Fibroblast of villous mesenchyme (primary cell): ENCODE results near the gene DUSP22. TPM values are rescaled to one million over a fixed set of nuclear protein-coding genes. Genes with fewer than 3 reads are reported as not detected.
A peak's percentile ranks its signal among the peaks of the same experiment; 100 is the strongest.
"Not testable (repeated sequence)": the region's sequence is repeated elsewhere in the genome, so short reads cannot be mapped to it uniquely, and the experiment has no call there.

ENCODE experiments used
- DNase-seq: peaks from one replicate; pipeline ENCODE4 v3.0.0-alpha.2; 2010; ENCODE audit warnings: low read depth
- H3K4me3 ChIP-seq: 2 replicates; pipeline ENCODE4 v1.5.1; 2011; ENCODE audit warnings: low read depth, mild to moderate bottlenecking, low read length
- total RNA-seq: library from RNA; depleted of rRNA; stranded (reverse); fragments of >200 nt; gene quantifications from 2 replicates; pipeline ENCODE4 v1.2.3, GENCODE V29; 2012
- TF ChIP-seq, protein P1 (sequence below): IDR thresholded peaks from 2 replicates; pipeline ENCODE4 v1.5.1; 2012; ENCODE audit warnings: low read depth, mild to moderate bottlenecking, low read length; ENCODE audit not compliant: insufficient read depth

The DUSP22 gene
- total RNA-seq, 1 donor = 14.7 TPM

GRCh38 chr6:372336-372911 lies 80.1 kb downstream of the DUSP22 start:
- TF ChIP-seq, protein P1, sequence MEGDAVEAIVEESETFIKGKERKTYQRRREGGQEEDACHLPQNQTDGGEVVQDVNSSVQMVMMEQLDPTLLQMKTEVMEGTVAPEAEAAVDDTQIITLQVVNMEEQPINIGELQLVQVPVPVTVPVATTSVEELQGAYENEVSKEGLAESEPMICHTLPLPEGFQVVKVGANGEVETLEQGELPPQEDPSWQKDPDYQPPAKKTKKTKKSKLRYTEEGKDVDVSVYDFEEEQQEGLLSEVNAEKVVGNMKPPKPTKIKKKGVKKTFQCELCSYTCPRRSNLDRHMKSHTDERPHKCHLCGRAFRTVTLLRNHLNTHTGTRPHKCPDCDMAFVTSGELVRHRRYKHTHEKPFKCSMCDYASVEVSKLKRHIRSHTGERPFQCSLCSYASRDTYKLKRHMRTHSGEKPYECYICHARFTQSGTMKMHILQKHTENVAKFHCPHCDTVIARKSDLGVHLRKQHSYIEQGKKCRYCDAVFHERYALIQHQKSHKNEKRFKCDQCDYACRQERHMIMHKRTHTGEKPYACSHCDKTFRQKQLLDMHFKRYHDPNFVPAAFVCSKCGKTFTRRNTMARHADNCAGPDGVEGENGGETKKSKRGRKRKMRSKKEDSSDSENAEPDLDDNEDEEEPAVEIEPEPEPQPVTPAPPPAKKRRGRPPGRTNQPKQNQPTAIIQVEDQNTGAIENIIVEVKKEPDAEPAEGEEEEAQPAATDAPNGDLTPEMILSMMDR = no peak
- no peak overlapping the region for H3K4me3 ChIP-seq
- DNase-seq = no peak

DNA sequence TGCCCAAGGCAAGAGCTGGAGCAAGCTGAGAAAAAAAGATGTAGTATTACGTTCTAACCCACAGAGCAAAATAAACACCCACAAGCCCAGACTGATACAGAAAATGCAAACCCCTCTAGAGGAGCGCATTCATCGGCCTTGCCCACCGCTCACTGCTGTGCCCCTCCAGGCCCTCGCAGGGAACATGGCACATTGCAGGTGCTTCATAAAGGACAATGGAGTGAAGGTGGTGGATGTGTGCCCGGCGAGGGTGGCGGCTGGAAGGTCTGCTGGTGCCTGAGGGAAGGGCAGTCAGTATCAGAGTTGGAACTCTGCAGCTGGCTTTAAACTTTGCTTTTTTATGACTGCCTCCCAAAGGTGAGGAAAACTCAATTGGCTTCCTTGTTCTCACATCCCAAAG lies 80.7 kb downstream of the DUSP22 start:
- DNase-seq = no peak
- H3K4me3 ChIP-seq = no peak overlapping the region
- TF ChIP-seq, protein P1 = no peak

DNA sequence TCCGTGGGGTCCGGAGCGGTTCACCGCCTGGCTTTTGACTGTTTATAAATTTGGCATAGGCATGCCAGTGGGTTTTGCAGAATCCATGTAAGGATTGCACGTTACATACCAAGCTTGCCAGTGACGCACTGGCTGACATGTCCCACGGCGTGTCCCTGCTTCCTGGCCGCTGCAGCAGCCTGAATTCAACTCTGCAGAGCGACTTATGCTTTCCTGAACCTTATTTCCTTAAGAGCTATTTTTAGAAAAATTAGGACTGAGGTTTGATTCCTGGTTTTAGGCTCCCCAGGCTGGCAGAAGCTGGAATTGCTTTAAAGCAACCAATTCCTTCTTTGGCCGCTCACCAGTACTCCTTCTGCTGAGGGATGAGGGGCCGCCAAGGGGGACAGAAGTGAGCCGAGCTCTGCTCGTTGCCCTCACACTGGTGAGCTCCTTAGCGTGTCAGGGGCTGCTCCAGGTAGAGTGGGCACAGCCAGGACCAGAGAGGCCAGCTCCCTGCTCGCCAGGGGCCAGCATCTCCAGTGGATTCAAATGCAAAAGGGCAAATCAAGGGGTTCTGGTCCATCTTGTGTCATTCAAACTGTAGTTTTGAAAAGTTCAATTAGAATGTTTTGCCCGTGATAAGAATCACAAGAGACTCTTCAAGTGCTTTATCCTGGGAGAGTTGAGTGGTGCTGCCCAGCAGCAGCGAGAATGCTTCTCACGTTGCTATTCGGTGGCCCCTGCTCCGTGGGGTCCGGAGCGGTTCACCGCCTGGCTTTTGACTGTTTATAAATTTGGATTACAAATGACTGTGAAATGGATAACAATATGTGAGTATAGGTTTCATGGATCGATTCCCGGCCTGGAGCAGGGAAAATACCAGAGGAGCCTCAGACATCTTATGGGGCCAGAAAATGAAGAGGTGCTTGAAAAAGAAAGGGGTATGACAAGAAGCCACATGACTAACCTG lies 81.8 kb downstream of the DUSP22 start:
- TF ChIP-seq, protein P1 = peak; percentile 9
- DNase-seq = no peak
- no peak overlapping the region for H3K4me3 ChIP-seq

DNA sequence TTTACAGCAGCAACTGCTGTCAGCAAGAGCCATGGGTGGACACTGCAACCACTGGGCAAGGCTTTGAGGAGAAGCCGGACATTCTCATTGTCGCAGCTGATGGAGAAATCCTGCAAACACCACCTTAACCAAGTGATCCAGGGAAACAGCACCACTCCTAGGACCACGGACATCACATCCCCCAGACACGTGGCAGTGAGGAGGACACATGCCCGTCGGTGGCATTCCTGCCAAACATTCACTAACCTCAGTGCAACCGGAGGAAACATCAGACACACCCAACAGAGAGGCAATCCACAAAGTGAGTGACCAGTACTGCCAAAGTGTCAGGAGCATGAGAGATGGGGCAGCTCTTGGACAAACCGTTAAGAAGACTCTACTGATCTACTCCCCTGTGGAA lies 82.7 kb downstream of the DUSP22 start:
- TF ChIP-seq, protein P1 = no peak
- no peak for DNase-seq
- H3K4me3 ChIP-seq = no peak overlapping the region

DNA sequence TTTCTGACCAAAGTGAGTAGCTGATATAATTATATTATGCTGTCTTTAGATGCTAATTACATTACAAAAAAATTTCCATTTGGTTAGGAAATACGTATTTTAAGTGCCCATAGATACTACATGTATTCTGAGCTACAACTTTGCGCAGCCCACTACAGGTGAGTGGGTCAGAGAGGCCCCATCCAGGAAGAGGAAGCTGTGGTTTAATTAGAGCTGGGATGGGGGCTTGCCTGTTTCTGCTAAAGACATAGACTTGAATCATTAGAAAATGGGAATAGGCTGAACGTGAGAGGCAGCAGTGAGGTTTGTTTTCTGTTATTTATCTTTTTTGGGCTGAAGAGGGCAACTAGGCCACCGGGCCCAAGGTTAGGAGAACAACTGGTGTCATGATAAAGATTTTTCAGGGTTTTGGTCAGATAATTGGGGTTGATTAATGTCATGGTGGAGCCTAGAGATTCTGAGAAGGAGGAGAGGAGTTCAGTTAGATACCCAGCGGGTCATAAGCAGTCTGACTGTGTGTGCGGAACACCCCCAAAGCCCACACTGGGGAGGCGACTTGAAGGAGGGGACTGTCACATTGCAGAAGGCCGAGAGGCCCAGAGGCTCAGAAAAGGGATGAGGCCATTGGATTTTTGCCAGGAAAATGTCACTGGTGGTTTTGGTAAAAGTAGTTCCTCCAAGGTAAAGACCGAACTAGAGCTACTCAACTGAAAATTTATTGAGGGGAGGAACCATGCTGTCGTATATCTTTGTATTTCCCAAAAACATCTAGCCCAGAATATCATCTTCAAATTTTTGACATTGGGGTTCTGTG lies 84.7 kb downstream of the DUSP22 start:
- DNase-seq = no peak
- H3K4me3 ChIP-seq = no peak overlapping the region
- TF ChIP-seq, protein P1 = no peak

GRCh38 chr6:377641-378020 lies 85.3 kb downstream of the DUSP22 start:
- H3K4me3 ChIP-seq, DNase-seq: not testable (repeated sequence)
